ENCODE data around the gene FOXL3. TPM values are rescaled to one million over a fixed set of nuclear protein-coding genes. Genes with fewer than 3 reads are reported as not detected.

The FOXL3 gene
- total and polyA plus RNA-seq, 12 donors, result not detected

DNA sequence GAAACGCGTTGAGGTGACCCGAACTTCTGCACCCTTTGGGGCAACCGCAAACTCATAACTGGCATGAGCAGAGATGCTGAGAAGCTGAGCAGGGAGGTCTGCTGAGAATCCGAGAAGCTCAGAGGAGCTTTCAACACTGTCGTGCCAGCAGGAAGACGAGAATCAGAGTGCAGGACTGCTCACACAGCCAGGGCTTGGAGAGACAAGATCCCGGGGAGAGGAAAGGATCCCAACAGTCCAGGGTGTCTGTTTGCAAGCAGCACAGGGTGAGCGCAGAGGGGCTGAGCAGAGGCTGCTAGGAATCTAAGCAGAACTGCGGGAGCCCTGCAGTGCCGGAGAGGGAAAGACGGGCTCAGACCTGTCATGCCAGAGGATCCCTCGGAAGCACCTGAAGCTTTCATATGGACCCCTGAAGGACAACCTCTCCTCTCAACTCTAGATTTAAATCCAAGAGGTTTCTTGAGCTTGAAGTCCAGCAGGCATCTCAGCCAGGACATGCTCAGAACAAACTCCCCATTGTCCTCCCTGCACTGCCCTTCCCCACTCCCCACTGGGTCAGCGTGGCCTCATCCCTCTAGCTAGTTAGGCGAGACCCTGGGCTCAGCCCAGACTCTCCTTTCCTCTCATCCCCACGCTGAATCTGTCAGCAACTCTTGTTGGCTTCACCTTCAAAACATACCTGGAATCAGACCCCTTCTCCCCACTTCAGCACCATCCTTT is 40.7 kb downstream of the FOXL3 start:
- TF ChIP-seq, protein P1, sequence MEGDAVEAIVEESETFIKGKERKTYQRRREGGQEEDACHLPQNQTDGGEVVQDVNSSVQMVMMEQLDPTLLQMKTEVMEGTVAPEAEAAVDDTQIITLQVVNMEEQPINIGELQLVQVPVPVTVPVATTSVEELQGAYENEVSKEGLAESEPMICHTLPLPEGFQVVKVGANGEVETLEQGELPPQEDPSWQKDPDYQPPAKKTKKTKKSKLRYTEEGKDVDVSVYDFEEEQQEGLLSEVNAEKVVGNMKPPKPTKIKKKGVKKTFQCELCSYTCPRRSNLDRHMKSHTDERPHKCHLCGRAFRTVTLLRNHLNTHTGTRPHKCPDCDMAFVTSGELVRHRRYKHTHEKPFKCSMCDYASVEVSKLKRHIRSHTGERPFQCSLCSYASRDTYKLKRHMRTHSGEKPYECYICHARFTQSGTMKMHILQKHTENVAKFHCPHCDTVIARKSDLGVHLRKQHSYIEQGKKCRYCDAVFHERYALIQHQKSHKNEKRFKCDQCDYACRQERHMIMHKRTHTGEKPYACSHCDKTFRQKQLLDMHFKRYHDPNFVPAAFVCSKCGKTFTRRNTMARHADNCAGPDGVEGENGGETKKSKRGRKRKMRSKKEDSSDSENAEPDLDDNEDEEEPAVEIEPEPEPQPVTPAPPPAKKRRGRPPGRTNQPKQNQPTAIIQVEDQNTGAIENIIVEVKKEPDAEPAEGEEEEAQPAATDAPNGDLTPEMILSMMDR (IDR thresholded peaks at IDR 0.05), result no peak
- TF ChIP-seq POLR2A (IDR thresholded peaks at IDR 0.05), result no peak
- H3K4me3 ChIP-seq, result no peak overlapping the region
- intact Hi-C loops (cut with DNase I), result loop anchor here in 1 of 2 donors (10.0 kb wide), 1 partner anchor 114 kb away; no protein-coding TSS in a partner anchor
- H3K9me3 ChIP-seq (replicated peaks in 1 of 3), result no peaks in the 10 kb centered on the region
- peaks cover 13% of the 10 kb centered on the region for H3K27me3 ChIP-seq
- H3K27ac ChIP-seq, result no peak overlapping the region
- no peak for DNase-seq
- H3K4me1 ChIP-seq (replicated peaks in 1 of 2), result peaks cover 11 to 12% of the 10 kb centered on the region in 2 donors
- H3K36me3 ChIP-seq (replicated peaks in 1 of 2), result no peaks in the 10 kb centered on the region
- 70 to 79% (median 73%) methylated on average over 16 of the region's 16 CpGs for WGBS, 4 donors

DNA sequence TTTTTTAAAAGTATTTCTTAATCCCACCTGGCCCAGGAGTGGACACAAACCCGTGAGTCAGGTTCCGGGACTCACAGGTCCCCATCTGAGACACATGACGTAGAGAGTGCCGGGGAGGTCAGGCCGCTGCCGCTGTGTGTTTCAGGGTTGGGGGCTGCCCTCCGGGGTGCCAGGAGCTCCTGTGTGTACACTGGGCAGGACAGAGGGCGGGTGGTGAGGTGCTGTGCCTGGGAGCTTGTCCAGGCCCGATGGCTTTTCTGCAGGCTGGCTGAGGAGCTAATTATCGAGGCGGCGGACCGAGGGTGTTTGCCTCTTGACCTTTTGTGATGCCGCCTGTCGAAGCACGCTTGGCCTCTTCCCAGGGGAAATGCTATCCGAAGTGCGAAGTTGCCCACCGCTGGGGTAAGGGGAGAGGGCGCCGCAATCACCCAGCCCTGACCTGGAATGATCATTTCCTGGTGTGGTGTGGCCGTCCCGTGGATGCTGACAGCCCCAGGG is 42.1 kb downstream of the FOXL3 start:
- intact Hi-C loops (cut with DNase I), result loop anchor here in 1 of 2 donors (10.0 kb wide), 1 partner anchor 113 kb away; no protein-coding TSS in a partner anchor
- peaks cover 13% of the 10 kb centered on the region for H3K27me3 ChIP-seq
- H3K36me3 ChIP-seq (replicated peaks in 1 of 2), result no peaks in the 10 kb centered on the region
- 56 to 80% (median 65%) methylated on average over 10 to 23 of the region's 23 CpGs for WGBS, 4 donors
- no peak for TF ChIP-seq POLR2A (IDR thresholded peaks at IDR 0.05)
- TF ChIP-seq, protein P1 (IDR thresholded peaks at IDR 0.05), result no peak
- DNase-seq, result no peak
- no peak overlapping the region for H3K27ac ChIP-seq
- H3K4me1 ChIP-seq (replicated peaks in 1 of 2), result peaks cover 11 to 12% of the 10 kb centered on the region in 2 donors
- no peak overlapping the region for H3K4me3 ChIP-seq
- H3K9me3 ChIP-seq (replicated peaks in 1 of 3), result no peaks in the 10 kb centered on the region

DNA sequence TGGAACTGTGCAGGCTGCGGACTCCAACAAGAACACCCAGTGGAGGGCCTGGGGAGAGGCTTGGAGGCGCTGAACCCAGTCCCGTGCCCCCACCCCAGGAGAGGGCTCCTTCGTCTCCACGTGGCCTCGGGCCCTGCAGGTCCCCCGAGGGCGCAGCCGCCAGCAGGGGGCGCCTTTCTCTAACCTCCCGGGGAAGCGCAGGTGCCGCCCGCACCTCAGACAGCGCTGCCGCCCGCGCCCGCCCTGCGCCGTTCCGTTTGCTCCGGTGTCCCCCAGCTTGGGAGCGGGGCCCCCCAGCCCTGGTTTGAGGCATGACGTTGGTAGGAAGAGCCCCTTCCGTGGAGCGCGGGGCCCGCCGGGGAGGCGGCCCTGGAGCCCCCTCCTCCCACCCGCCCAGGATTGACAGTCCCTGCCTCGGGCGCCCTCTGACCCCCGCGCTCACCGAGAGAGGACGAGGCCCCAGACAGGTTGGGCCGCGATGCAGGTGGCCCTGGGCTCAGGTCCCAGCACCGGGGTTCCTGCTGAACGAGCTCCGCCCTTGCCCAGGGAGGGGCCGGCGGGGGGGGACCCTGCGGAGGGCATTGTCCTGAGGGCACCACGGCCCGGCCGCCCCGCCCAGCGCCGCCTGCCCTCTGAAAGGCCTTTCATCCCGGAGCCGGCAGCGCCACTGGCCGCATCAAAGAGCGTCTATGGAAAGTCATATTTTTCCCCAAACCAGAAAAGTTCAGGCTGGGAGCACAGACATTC is 42.8 kb downstream of the FOXL3 start:
- intact Hi-C loops (cut with DNase I), result loop anchor here in 1 of 2 donors (10.0 kb wide), 1 partner anchor 112 kb away; no protein-coding TSS in a partner anchor
- peaks cover 12% of the 10 kb centered on the region for H3K27me3 ChIP-seq
- peak; percentile 46 to 79 (median 77) for DNase-seq
- peak overlapping the region in 1 of 5 donors; percentile 63 for H3K27ac ChIP-seq
- H3K36me3 ChIP-seq (replicated peaks in 1 of 2), result no peaks in the 10 kb centered on the region
- 1 to 14% (median 4%) methylated on average over 3 to 57 of the region's 57 CpGs for WGBS, 4 donors
- no peaks in the 10 kb centered on the region for H3K9me3 ChIP-seq (replicated peaks in 1 of 3)
- peaks cover 11 to 12% of the 10 kb centered on the region in 2 donors for H3K4me1 ChIP-seq (replicated peaks in 1 of 2)
- no peak for TF ChIP-seq POLR2A (IDR thresholded peaks at IDR 0.05)
- TF ChIP-seq, protein P1 (IDR thresholded peaks at IDR 0.05), result peak; percentile 45 to 88 (median 79)
- H3K4me3 ChIP-seq, result peak overlapping the region in 2 of 4 donors; percentile 3 to 39

DNA sequence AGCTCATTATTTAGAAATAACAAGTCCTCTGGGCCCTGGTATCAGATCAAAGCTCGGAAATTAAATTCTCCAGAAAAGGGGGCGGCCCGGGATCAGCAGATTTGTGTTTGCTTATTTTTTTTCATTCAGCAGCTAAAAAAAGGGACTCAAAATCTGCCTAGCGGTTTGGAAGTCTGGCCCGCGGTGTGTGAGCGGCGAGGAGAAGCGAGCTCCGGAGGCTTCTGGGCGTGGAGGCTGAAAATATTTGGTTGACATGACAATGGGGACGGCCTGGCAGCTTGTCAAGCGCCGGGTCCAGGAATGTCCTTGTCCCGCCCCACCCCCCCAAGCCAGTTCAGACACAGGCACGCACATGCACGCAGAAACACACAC is 43.4 kb downstream of the FOXL3 start:
- Histone ChIP-seq H3K4me3 (peak overlapping the region in 1 of 4 donors; percentile 39), H3K9me3 (replicated peaks in 1 of 3) (no peaks in the 10 kb centered on the region), H3K27ac (peak overlapping the region in 1 of 5 donors; percentile 63), H3K36me3 (replicated peaks in 1 of 2) (no peaks in the 10 kb centered on the region), H3K27me3 (peaks cover 6% of the 10 kb centered on the region), H3K4me1 (replicated peaks in 1 of 2) (peaks cover 11 to 12% of the 10 kb centered on the region in 2 donors)
- no peak for TF ChIP-seq POLR2A (IDR thresholded peaks at IDR 0.05)
- TF ChIP-seq, protein P1 (IDR thresholded peaks at IDR 0.05), result no peak
- intact Hi-C loops (cut with DNase I), result loop anchor here in 1 of 2 donors (10.0 kb wide), 1 partner anchor 111 kb away; no protein-coding TSS in a partner anchor
- 26 to 50% (median 32%) methylated on average over 10 to 17 of the region's 17 CpGs for WGBS, 4 donors
- DNase-seq, result peak in 4 of 7 donors; percentile 45 to 69 (median 51)

Measured in adrenal gland (tissue), 12 donors.